Cardiac fibroblast (primary cell): ENCODE results near the gene EPB41L2.

Experiments used
- DNase-seq, 2 donors: peaks; one replicate each; pipeline versions ENCODE4 v3.0.0 to v3.0.0-alpha.2; 2010; ENCODE audit warnings: low read depth in 2 of 2
- H3K4me3 ChIP-seq, 2 donors: replicated peaks in 1 of 2; 1 replicate in 1 of 2; 2 replicates in 1 of 2; pipeline ENCODE4 v1.5.1; 2011; ENCODE audit warnings: low read depth in 2 of 2, low read length in 2 of 2, mild to moderate bottlenecking in 2 of 2, moderate library complexity in 1 of 2
- TF ChIP-seq, protein P1 (sequence below): IDR thresholded peaks from one replicate; pipeline ENCODE4 v1.5.1; 2011; ENCODE audit warnings: low read depth, mild to moderate bottlenecking, low read length, inconsistent platforms

Gene EPB41L2

DNA sequence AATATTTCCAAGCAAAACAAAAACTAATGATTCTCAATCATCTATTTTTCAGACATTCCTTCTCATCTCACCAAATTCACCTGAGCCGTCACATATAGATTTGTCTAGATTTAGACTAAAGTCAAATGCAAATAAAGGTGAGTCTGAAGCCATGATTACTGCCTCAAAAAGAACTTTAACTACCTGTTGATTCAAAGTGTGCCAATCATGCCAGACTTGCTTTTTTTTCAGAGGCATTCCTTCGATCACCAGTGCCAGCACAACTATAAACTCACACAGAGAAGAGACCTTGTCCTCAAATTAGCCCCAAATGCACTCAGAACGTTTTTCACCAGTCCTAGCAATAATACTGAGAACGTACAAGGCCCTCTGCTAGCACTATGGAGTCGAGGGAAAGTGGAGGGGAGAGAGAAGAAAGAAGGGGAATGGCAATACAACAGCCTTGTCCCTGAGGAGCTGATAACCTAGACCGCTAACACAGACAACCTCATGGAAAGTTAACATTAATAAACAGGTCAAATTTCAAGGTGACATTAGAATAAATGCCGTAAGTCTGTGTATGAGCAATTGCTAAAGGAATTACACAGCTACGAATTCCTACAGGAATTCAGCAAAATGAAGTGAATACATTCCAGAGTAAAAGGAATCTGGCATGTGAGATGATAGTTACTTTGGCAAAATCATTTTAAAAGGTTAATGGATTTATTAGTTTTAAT lies 60.9 kb downstream of the EPB41L2 start:
- TF ChIP-seq, protein P1, sequence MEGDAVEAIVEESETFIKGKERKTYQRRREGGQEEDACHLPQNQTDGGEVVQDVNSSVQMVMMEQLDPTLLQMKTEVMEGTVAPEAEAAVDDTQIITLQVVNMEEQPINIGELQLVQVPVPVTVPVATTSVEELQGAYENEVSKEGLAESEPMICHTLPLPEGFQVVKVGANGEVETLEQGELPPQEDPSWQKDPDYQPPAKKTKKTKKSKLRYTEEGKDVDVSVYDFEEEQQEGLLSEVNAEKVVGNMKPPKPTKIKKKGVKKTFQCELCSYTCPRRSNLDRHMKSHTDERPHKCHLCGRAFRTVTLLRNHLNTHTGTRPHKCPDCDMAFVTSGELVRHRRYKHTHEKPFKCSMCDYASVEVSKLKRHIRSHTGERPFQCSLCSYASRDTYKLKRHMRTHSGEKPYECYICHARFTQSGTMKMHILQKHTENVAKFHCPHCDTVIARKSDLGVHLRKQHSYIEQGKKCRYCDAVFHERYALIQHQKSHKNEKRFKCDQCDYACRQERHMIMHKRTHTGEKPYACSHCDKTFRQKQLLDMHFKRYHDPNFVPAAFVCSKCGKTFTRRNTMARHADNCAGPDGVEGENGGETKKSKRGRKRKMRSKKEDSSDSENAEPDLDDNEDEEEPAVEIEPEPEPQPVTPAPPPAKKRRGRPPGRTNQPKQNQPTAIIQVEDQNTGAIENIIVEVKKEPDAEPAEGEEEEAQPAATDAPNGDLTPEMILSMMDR = no peak
- DNase-seq = peak; percentile 27 to 42
- H3K4me3 ChIP-seq = no peak overlapping the region

DNA sequence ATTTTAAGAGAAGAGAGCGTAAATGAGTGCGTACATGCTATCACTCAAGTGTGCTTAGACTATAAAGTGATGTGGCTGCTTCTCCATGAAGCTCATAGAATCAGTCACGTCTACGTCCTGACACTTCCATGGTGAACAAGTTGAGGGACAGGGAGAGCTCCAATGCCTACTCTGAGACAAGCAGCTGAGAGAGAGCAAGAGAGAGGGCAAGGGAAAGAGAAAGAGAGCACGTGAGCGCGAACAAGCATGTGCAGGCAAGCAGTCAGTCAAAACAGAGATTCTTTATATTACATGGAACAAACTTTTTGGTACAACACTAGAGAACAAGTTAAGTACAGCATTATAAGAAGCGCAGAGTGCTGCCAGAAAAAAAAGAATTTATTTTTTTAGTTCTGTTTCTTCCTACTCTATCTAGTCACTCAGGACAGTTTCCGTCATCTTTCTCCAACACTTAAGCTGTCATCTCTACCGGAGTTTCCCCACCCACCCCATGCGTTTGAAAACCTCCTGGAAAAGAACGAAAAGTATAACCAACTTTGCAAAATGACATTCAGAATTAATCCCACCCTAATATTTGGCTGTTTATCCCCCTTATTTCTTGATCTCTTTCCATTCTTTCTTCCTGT lies 61.8 kb downstream of the EPB41L2 start:
- H3K4me3 ChIP-seq = peak overlapping the region in 1 of 2 donors; percentile 14
- DNase-seq = peak in 1 of 2 donors; percentile 28
- TF ChIP-seq, protein P1 = no peak

DNA sequence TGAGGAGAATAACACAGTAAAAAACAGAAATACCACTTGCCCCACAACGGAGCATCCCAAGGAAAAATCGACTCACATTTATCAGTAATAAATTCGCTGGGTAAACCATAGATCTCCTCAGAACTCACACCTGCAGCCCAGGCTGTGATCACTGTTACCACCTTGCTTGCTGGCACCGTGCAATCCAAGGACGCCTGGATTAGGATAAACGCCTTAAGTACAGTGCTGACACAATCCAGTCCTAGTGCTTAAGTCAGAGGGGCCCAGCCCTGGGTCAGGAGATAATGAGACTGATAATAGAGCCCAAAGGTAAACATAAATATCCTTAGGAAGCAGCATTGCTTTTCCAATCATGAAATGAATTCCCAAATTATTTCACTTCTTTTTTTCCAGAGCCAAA lies 62.5 kb downstream of the EPB41L2 start:
- no peak for DNase-seq
- TF ChIP-seq, protein P1 = no peak
- H3K4me3 ChIP-seq = no peak overlapping the region

DNA sequence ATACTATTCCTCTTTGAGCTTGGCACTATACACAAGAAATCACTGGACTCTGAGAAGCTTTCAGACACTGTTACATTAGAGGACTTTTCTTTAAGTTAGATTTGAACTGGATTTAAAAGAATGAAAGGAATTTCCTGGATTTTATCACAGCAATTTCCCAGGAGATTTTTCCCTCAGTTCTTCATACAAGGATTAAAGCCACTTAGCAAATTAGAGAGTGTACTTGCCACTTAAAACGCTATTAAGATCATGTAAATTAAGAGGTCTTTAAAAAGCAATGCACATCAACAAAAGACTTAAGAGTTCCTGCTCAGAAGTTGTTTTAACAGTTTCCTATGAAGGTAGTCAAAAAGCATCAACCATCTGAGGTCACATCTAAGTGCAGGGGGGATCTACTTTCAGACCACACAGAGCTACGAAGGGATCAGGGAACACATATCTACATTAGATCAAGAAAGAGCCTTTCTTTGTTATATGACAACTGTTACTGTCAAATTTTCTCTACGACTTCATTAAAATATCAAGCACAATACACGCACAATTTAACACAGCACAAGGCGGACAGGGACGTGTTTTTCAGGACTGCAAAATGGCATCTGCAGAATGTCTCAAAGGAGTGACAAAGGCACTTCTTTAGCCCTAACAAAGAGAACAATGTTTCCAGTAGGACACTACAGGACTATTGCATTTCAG lies 65.8 kb downstream of the EPB41L2 start:
- DNase-seq = peak; percentile 60 to 75
- TF ChIP-seq, protein P1 = no peak
- no peak overlapping the region for H3K4me3 ChIP-seq

DNA sequence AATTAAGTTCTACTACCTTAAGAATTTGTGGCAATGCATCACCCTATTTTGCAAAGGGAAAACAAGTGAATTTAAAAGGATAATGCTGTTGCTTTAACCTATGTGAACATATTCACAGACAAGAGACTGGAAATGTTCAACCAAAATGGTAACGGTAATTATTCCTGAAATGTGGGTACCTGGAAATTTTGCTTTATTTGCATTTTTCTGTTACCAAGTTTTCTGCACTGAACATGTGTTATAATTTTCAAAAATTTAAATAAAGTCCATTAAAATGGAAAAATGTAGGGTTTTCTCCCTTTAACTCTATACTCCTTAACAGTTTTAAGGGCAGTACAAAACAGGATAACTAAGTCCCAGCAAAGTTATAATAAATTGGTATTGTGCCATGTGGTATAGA lies 66.4 kb downstream of the EPB41L2 start:
- DNase-seq = no peak
- TF ChIP-seq, protein P1 = no peak
- H3K4me3 ChIP-seq = no peak overlapping the region

DNA sequence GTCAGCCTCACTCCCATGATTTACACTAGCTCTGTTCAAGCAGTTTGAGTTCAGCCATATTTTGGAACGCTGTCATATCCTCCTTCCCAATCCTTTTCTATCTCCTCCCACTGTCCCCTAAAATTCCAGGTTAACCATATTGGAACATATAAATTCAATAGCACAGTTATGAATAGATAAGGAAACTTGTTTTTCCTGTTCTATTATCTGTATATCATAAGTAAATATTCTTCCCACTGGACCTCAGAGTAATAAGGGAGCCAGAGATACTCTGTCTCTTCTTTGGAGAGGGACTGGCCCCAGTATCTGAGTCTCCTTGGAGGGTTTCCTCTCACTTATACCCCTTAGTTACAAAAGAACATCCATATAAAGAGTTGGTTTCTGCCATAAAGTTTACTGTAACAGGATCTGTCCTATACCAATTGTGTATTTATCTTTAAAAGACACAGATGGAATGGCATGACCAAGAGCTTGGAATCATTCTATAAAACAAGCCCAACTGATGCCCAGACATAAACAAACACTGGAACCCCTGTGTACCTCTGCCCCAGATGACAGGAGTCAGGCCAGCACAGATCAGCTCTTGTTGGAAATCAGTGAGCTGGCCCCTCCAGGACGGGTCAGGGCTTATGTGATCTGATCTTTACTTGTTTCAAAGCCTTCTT lies 67.1 kb downstream of the EPB41L2 start:
- DNase-seq = no peak
- no peak overlapping the region for H3K4me3 ChIP-seq
- TF ChIP-seq, protein P1 = no peak
